Tibial nerve (tissue), 4 donors: Measurements from ENCODE around the gene BNC2. TPM values are rescaled to one million over a fixed set of nuclear protein-coding genes. Genes with fewer than 3 reads are reported as not detected.

Experiments used
- DNase-seq, 2 donors: peaks; one replicate each; pipeline ENCODE4 v3.0.0-alpha.2; 2019; ENCODE audit warnings: low spot score in 2 of 2
- H3K27ac ChIP-seq, 4 donors: fragments of 200-600 bp; sonication (generic) in 3 of 4; one replicate each; pipeline ENCODE4 v1.5.1; 2017 to 2019; ENCODE audit warnings: mild to moderate bottlenecking in 1 of 4
- H3K27me3 ChIP-seq, 2 donors: fragments of 200-600 bp; sonication (generic) in 1 of 2; one replicate each; pipeline versions ENCODE4 v1.5.1 to v1.6.0; 2017 to 2019
- H3K36me3 ChIP-seq, 3 donors: fragments of 200-600 bp; sonication (generic); one replicate each; pipeline ENCODE4 v1.5.1; 2018 to 2019
- H3K4me1 ChIP-seq, 4 donors: fragments of 200-600 bp; sonication (generic) in 3 of 4; one replicate each; pipeline ENCODE4 v1.5.1; 2017 to 2019
- H3K4me3 ChIP-seq, 4 donors: fragments of 200-600 bp; sonication (generic) in 3 of 4; one replicate each; pipeline ENCODE4 v1.5.1; 2017 to 2019; ENCODE audit warnings: mild to moderate bottlenecking in 1 of 4, moderate library complexity in 1 of 4
- H3K9me3 ChIP-seq, 4 donors: fragments of 200-600 bp; sonication (generic) in 3 of 4; one replicate each; pipeline ENCODE4 v1.5.1; 2017 to 2019
- CTCF ChIP-seq, 5 experiments: fragments of 200-600 bp in 3 of 5; fragments of 450-650 bp in 2 of 5; sonication (generic) in 3 of 5; IDR thresholded peaks; one replicate each; pipeline ENCODE4 v1.5.1; 2016 to 2019; ENCODE audit warnings: antibody characterized with exemption in 5 of 5, mild to moderate bottlenecking in 3 of 5, moderate library complexity in 2 of 5
- EP300 ChIP-seq, 2 donors: sonication (generic); formaldehyde crosslinking; IDR thresholded peaks; one replicate each; pipeline ENCODE4 v1.6.1; 2017; ENCODE audit warnings: antibody characterized with exemption in 2 of 2, mild to moderate bottlenecking in 1 of 2
- POLR2A ChIP-seq, 2 donors: fragments of 450-650 bp; IDR thresholded peaks; one replicate each; pipeline ENCODE4 v1.6.1; 2017; ENCODE audit warnings: antibody characterized with exemption in 2 of 2, mild to moderate bottlenecking in 2 of 2, moderate library complexity in 2 of 2
- WGBS, 2 donors: methylation state at CpG; one replicate each; pipeline ENCODE4 v1.1.5; 2018; 5-methylcytosine and 5-hydroxymethylcytosine counted together
- total RNA-seq, 4 donors: library from RNA; depleted of rRNA; stranded (reverse); fragments of >200 nt; gene quantifications; one replicate each; pipeline ENCODE4 v1.1.0, GENCODE V29; 2016

The BNC2 gene
- total RNA-seq, 4 donors from 2014 or later: 69.9 to 89.6 (median 88.4) TPM

- DNase-seq: no peak
- TF ChIP-seq CTCF (IDR thresholded peaks at IDR 0.05) (no peak), POLR2A (IDR thresholded peaks at IDR 0.05) (no peak), EP300 (IDR thresholded peaks at IDR 0.05) (no peak)
- H3K4me1 ChIP-seq: peaks cover 0 to 25% (median 0%) of the 10 kb centered on the region in 4 donors
- H3K36me3 ChIP-seq: no peaks in the 10 kb centered on the region
- no peaks in the 10 kb centered on the region for H3K27me3 ChIP-seq
- no peak overlapping the region for H3K4me3 ChIP-seq
- peak overlapping the region in 1 of 4 donors; percentile 33 for H3K27ac ChIP-seq
- H3K9me3 ChIP-seq: no peaks in the 10 kb centered on the region
Observed at GRCh38 chr9:16594787-16595186, 275.7 kb downstream of the BNC2 start.

- DNase-seq: no peak
- no peaks in the 10 kb centered on the region for H3K36me3 ChIP-seq
- TF ChIP-seq EP300 (IDR thresholded peaks at IDR 0.05): no peak
- no peak for TF ChIP-seq CTCF (IDR thresholded peaks at IDR 0.05)
- no peak for TF ChIP-seq POLR2A (IDR thresholded peaks at IDR 0.05)
Observed at GRCh38 chr9:16593746-16594145, 276.7 kb downstream of the BNC2 start.

GRCh38 chr9:16591092-16591491 is 279.4 kb downstream of the BNC2 start:
- WGBS, 2 donors: 63 to 67% methylated on average over 5 of the region's 5 CpGs

More at GRCh38 chr9:16593746-16594145, 276.7 kb downstream of the BNC2 start:
- peaks cover 0 to 25% (median 0%) of the 10 kb centered on the region in 4 donors for H3K4me1 ChIP-seq
- H3K27ac ChIP-seq: no peak overlapping the region
- no peaks in the 10 kb centered on the region for H3K9me3 ChIP-seq
- no peaks in the 10 kb centered on the region for H3K27me3 ChIP-seq
- WGBS, 2 donors: 75 to 82% methylated on average over 1 of the region's 1 CpG
- no peak overlapping the region for H3K4me3 ChIP-seq

GRCh38 chr9:16585591-16585990 is 284.9 kb downstream of the BNC2 start:
- WGBS, 2 donors: 53 to 54% methylated on average over 4 of the region's 4 CpGs
- TF ChIP-seq POLR2A (IDR thresholded peaks at IDR 0.05) (no peak), EP300 (IDR thresholded peaks at IDR 0.05) (no peak), CTCF (IDR thresholded peaks at IDR 0.05) (no peak)
- Histone ChIP-seq H3K27ac (peak overlapping the region in 2 of 4 donors; percentile 25 to 40), H3K27me3 (no peaks in the 10 kb centered on the region), H3K9me3 (no peaks in the 10 kb centered on the region), H3K4me1 (no peaks in the 10 kb centered on the region), H3K4me3 (peak overlapping the region in 1 of 4 donors; percentile 33), H3K36me3 (no peaks in the 10 kb centered on the region)
- no peak for DNase-seq

More at GRCh38 chr9:16591092-16591491, 279.4 kb downstream of the BNC2 start:
- no peak for DNase-seq
- Histone ChIP-seq H3K27ac (no peak overlapping the region), H3K9me3 (no peaks in the 10 kb centered on the region), H3K36me3 (no peaks in the 10 kb centered on the region), H3K4me1 (peaks cover 0 to 16% (median 0%) of the 10 kb centered on the region in 4 donors), H3K4me3 (no peak overlapping the region), H3K27me3 (no peaks in the 10 kb centered on the region)
- TF ChIP-seq EP300 (IDR thresholded peaks at IDR 0.05): no peak
- no peak for TF ChIP-seq CTCF (IDR thresholded peaks at IDR 0.05)
- no peak for TF ChIP-seq POLR2A (IDR thresholded peaks at IDR 0.05)

GRCh38 chr9:16579872-16580432 is 290.5 kb downstream of the BNC2 start:
- Histone ChIP-seq H3K4me3 (no peak overlapping the region), H3K4me1 (peaks cover 0 to 16% (median 0%) of the 10 kb centered on the region in 4 donors), H3K27me3 (no peaks in the 10 kb centered on the region), H3K36me3 (no peaks in the 10 kb centered on the region), H3K27ac (peak overlapping the region in 1 of 4 donors; percentile 48), H3K9me3 (no peaks in the 10 kb centered on the region)
- DNase-seq: no peak
- TF ChIP-seq POLR2A (IDR thresholded peaks at IDR 0.05): no peak
- no peak for TF ChIP-seq CTCF (IDR thresholded peaks at IDR 0.05)
- TF ChIP-seq EP300 (IDR thresholded peaks at IDR 0.05): no peak
- WGBS, 2 donors: 47 to 65% methylated on average over 2 of the region's 2 CpGs
